ENCODE results near the gene TIAM1.

Gene TIAM1

GRCh38 chr21:31343680-31344480, at the start of gene TIAM1:
Gene TIAM1, minus strand, starts transcription at chr21:31344261. Its CDS starts 77,289 bp downstream, at chr21:31266972.
- DNase-seq (ENCODE audit: low read depth in 3 of 3): no peak

GRCh38 chr21:31387560-31388186, 43.6 kb upstream of the TIAM1 start:
- no peak for DNase-seq (ENCODE audit: low read depth in 3 of 3)

GRCh38 chr21:31386006-31386405, 41.9 kb upstream of the TIAM1 start:
- DNase-seq (ENCODE audit: low read depth in 3 of 3): no peak

GRCh38 chr21:31383770-31384169, 39.7 kb upstream of the TIAM1 start:
- no peak for DNase-seq (ENCODE audit: low read depth in 3 of 3)

GRCh38 chr21:31382060-31382459, 38.0 kb upstream of the TIAM1 start:
- no peak for DNase-seq (ENCODE audit: low read depth in 3 of 3)

- no peak for DNase-seq (ENCODE audit: low read depth in 3 of 3)
Measured at GRCh38 chr21:31376301-31376700, 32.2 kb upstream of the TIAM1 start.

GRCh38 chr21:31374395-31374794, 30.3 kb upstream of the TIAM1 start:
- DNase-seq (ENCODE audit: low read depth in 3 of 3): no peak

- DNase-seq (ENCODE audit: low read depth in 3 of 3): no peak
Measured at GRCh38 chr21:31372471-31372765, 28.4 kb upstream of the TIAM1 start.

- DNase-seq (ENCODE audit: low read depth in 3 of 3): no peak
Measured at GRCh38 chr21:31371715-31372470, 27.8 kb upstream of the TIAM1 start.

- DNase-seq (ENCODE audit: low read depth in 3 of 3): no peak
Measured at GRCh38 chr21:31370893-31371544, 27.0 kb upstream of the TIAM1 start.

GRCh38 chr21:31370281-31370892, 26.3 kb upstream of the TIAM1 start:
- no peak for DNase-seq (ENCODE audit: low read depth in 3 of 3)

GRCh38 chr21:31368361-31368760, 24.3 kb upstream of the TIAM1 start:
- no peak for DNase-seq (ENCODE audit: low read depth in 3 of 3)

GRCh38 chr21:31367801-31368200, 23.7 kb upstream of the TIAM1 start:
- no peak for DNase-seq (ENCODE audit: low read depth in 3 of 3)

GRCh38 chr21:31366825-31367224, 22.8 kb upstream of the TIAM1 start:
- DNase-seq (ENCODE audit: low read depth in 3 of 3): no peak

GRCh38 chr21:31364253-31364945, 20.3 kb upstream of the TIAM1 start:
- DNase-seq (ENCODE audit: low read depth in 3 of 3): no peak

- DNase-seq (ENCODE audit: low read depth in 3 of 3): no peak
Measured at GRCh38 chr21:31363720-31364119, 19.7 kb upstream of the TIAM1 start.

GRCh38 chr21:31360717-31361116, 16.7 kb upstream of the TIAM1 start:
- no peak for DNase-seq (ENCODE audit: low read depth in 3 of 3)

- DNase-seq (ENCODE audit: low read depth in 3 of 3): no peak
Measured at GRCh38 chr21:31358158-31358557, 14.1 kb upstream of the TIAM1 start.

- DNase-seq (ENCODE audit: low read depth in 3 of 3): no peak
Measured at GRCh38 chr21:31356440-31356839, 12.4 kb upstream of the TIAM1 start.

- peak; percentile 52 to 84 (median 64) for DNase-seq (ENCODE audit: low read depth in 3 of 3)
Measured at GRCh38 chr21:31354604-31355443, 10.8 kb upstream of the TIAM1 start.
